ENCODE measurements around the gene SERPINB6. TPM values are rescaled to one million over a fixed set of nuclear protein-coding genes. Genes with fewer than 3 reads are reported as not detected.
"Not testable (repeated sequence)": the region's sequence is repeated elsewhere in the genome, so short reads cannot be mapped to it uniquely, and the experiment has no call there.

Gene SERPINB6
- polyA plus RNA-seq, 6 donors from 2014 or later = 30.2 to 90.6 (median 71.2) TPM

DNA sequence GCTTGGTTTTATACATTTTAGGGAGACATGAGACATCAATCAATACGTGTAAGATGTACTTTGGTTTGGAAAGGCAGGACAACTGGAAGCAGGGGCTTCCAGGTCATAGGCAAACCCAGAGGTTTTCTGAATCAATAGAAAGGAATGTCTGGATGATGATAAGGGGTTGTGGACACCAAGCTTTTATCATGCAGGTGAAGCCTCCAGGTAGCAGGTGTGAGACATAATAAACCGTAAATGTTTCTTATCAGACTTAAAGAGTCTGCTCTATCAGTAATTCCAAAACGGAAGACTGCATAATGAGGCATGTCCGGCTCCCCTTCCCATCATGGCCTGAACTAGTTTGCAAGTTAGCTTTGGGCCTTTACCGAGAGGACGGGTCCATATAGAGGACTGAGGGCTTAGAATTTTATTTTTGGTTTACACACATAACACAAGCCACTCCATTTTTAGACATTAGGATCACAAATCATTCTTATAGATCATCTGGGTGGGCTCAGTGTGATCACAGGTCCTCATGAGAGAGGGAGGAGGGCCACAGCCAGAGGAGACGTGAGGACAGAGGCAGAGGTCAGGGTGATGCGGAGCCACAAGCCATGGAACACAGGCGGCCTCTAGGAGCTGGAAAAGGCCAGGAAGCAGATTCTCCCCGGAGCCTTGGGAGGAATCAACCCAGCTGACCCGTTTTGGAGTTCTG, 57.6 kb downstream of the SERPINB6 start:
- no peak for ATAC-seq (ENCODE audit: low read depth in 2 of 2)
- DNase-seq = no peak
- Mint-ChIP-seq H3K36me3 (no peaks in the 10 kb centered on the region), H3K4me1 (peaks cover 27 to 34% (median 30%) of the 10 kb centered on the region in 3 donors), H3K4me3 (no peak overlapping the region), H3K9me3 (no peaks in the 10 kb centered on the region), H3K27ac (peak overlapping the region in 1 of 6 donors; percentile 66), H3K27me3 (no peaks in the 10 kb centered on the region)

GRCh38 chr6:2911171-2911570, 60.2 kb downstream of the SERPINB6 start:
- Mint-ChIP-seq H3K36me3 (no peaks in the 10 kb centered on the region), H3K4me3 (peak overlapping the region; percentile 22 to 82 (median 58)), H3K4me1 (peaks cover 36 to 48% (median 45%) of the 10 kb centered on the region in 3 donors), H3K27ac (peak overlapping the region; percentile 49 to 96 (median 94)), H3K27me3 (no peaks in the 10 kb centered on the region), H3K9me3 (no peaks in the 10 kb centered on the region)
- ATAC-seq (ENCODE audit: low read depth in 2 of 2) (peak; percentile 92 to 95), DNase-seq (peak; percentile 76)

- ATAC-seq (ENCODE audit: low read depth in 2 of 2) = no peak
- Mint-ChIP-seq H3K4me1 (peaks cover 36 to 48% (median 47%) of the 10 kb centered on the region in 3 donors), H3K9me3 (no peaks in the 10 kb centered on the region), H3K27me3 (no peaks in the 10 kb centered on the region), H3K4me3 (peak overlapping the region in 4 of 8 donors; percentile 53 to 76 (median 63)), H3K36me3 (no peaks in the 10 kb centered on the region), H3K27ac (peak overlapping the region in 4 of 6 donors; percentile 42 to 88 (median 87))
- no peak for DNase-seq
These were observed 61.6 kb downstream of the SERPINB6 start for GRCh38 chr6:2909718-2910117.

- Mint-ChIP-seq H3K4me1 (peaks cover 36 to 51% (median 51%) of the 10 kb centered on the region in 3 donors), H3K27ac (peak overlapping the region in 4 of 6 donors; percentile 87 to 93 (median 88))
These were observed 62.2 kb downstream of the SERPINB6 start for GRCh38 chr6:2909051-2909606.

GRCh38 chr6:2908516-2908915, 62.9 kb downstream of the SERPINB6 start:
- Mint-ChIP-seq H3K4me1 (peaks cover 36 to 51% (median 51%) of the 10 kb centered on the region in 3 donors), H3K4me3 (peak overlapping the region in 3 of 8 donors; percentile 26 to 69 (median 50)), H3K27ac (peak overlapping the region in 2 of 6 donors; percentile 30 to 64)
- H3K9me3 Mint-ChIP-seq; DNase-seq; H3K36me3 Mint-ChIP-seq; H3K27me3 Mint-ChIP-seq; ATAC-seq (ENCODE audit: low read depth in 2 of 2): not testable (repeated sequence)

More at GRCh38 chr6:2909051-2909606, 62.2 kb downstream of the SERPINB6 start:
- peak overlapping the region in 6 of 8 donors; percentile 26 to 69 (median 45) for H3K4me3 Mint-ChIP-seq
- H3K27me3 Mint-ChIP-seq; H3K9me3 Mint-ChIP-seq; H3K36me3 Mint-ChIP-seq; ATAC-seq (ENCODE audit: low read depth in 2 of 2); DNase-seq: not testable (repeated sequence)

DNA sequence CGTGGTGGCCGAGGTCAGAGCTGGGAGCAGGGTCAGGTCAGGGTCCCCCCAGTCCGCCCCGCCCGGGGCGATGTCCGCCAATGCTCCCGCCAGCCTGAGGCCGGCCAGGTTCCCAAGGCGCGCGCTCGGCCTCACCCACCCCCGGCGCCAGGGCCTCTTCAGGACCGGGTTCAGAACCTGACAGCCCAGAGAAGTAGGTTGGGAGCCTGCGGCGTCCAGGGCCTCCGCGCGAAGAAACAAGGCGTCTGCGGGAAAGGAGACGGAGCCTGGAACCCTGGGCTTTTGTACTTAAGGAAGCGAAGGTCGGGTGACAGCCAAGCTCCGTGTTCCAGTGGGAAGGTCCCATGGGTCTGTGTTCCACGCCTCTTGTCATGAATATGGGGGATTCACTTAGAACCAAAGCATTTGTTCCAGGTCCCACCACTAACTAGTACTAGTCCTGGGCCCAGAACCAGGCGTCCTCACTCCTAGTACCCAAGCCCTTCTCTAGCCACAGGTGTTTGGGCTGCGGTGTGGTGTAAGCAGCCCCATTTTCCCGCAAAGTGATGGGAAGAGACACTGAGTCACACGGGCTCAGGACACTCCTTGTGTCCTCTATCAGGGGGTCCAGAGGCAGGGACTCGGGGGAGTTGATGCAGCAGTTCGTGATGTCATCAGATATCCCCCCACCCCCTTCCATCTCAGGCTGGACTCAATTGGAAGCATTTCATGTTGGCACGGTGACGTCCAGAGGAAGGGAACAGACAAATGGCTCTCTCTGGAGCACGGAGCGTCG, 67.8 kb downstream of the SERPINB6 start:
- not testable (repeated sequence) for H3K9me3 Mint-ChIP-seq, DNase-seq, H3K27me3 Mint-ChIP-seq
- H3K27ac Mint-ChIP-seq = peak overlapping the region in 3 of 6 donors; percentile 50 to 98 (median 97)
- peaks cover 49 to 62% (median 56%) of the 10 kb centered on the region in 3 donors for H3K4me1 Mint-ChIP-seq
- H3K4me3 Mint-ChIP-seq = peak overlapping the region; percentile 97 to 100 (median 100)
- H3K36me3 Mint-ChIP-seq = peaks cover 7 to 11% of the 10 kb centered on the region in 2 donors
- peak in 1 of 2 donors; percentile 42 for ATAC-seq (ENCODE audit: low read depth in 2 of 2)

DNA sequence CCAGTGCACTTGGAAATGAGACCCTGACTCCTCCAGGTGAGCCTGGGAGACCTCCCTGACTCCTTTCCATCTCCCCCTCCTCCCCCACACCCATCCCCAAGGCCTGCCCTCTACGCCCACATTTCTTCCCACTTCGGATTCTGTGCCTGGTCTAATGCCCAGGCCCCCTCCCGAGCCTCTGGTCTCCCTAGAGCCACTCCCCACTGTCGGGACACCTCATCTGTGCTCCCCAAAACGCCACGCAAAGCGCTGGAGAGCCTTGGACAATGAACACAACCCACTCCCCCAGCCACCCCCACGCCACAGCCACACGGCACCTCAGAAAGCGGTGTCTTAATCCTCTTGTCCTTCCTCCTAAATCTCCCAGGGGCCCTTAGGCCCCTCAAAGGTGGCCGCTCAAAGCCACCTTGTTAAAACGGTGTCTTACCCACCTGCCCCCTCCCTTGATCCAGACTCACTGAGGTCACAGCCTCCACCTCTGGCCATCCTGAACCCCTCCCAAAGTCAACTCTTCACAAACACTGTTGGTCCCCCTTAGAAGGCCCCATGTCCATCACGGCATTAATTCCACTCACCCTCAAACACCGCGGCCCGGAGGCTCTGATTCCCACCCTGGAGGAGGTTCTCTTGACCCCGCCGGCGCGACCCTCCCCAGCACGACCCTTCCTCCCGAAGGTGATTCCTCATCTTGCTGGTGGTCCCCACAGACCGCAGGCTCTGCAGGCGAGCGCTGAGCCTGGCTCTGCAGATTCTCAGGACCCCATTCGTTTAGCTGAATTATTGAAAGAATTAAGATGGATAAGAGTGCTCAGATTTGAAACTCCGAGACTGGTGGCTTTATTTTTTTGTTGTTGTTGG, 69.5 kb downstream of the SERPINB6 start:
- peaks cover 53 to 69% (median 63%) of the 10 kb centered on the region in 3 donors for H3K4me1 Mint-ChIP-seq
- H3K36me3 Mint-ChIP-seq = peaks cover 12 to 19% of the 10 kb centered on the region in 2 donors

GRCh38 chr6:2900821-2901644, 70.3 kb downstream of the SERPINB6 start:
- Mint-ChIP-seq H3K4me3 (peak overlapping the region; percentile 97 to 100 (median 100)), H3K4me1 (peaks cover 53 to 67% (median 66%) of the 10 kb centered on the region in 3 donors), H3K36me3 (peaks cover 17 to 22% of the 10 kb centered on the region in 2 donors), H3K27ac (peak overlapping the region; percentile 94 to 99 (median 98)), H3K9me3 (peaks cover 0 to 3% (median 0%) of the 10 kb centered on the region in 7 donors), H3K27me3 (no peaks in the 10 kb centered on the region)
- DNase-seq = no peak
- no peak for ATAC-seq (ENCODE audit: low read depth in 2 of 2)

More for the DNA sequence above, 69.5 kb downstream of the SERPINB6 start:
- not testable (repeated sequence) for DNase-seq; ATAC-seq (ENCODE audit: low read depth in 2 of 2); H3K27me3 Mint-ChIP-seq; H3K9me3 Mint-ChIP-seq
- peak overlapping the region; percentile 96 to 99 (median 98) for H3K27ac Mint-ChIP-seq
- peak overlapping the region; percentile 97 to 100 (median 100) for H3K4me3 Mint-ChIP-seq

DNA sequence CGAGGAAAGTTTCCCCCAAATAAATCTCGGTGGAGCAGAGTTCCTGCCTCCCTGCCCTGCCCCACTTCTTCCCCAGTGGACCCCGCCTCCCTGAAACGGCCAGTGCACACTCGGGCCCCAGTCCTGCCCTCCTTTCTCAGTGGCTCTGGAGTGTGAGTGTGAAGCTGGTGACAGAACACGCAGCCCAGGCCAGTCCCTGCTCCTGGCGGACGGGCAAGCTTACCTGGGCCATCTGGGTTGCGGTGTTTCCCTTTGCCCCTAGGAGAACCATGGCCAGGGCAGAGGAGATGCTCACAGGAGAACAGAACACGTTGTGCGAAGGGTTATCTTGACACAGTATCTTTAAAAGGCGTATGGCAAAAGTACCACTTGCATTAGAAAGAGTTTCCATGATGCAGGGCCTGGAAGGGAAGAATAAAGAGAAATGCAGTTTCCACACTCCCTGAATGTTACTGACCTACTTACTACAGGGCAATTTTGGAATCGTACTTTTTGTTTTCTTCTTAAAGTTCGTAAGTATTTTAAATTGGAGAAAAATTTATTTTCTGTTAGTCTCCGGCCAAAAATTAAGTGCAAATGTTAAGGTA, 71.1 kb downstream of the SERPINB6 start:
- Mint-ChIP-seq H3K27ac (peak overlapping the region in 5 of 6 donors; percentile 89 to 98 (median 98)), H3K27me3 (no peaks in the 10 kb centered on the region), H3K36me3 (peaks cover 21 to 24% of the 10 kb centered on the region in 2 donors), H3K4me1 (peaks cover 55 to 70% (median 65%) of the 10 kb centered on the region in 3 donors), H3K9me3 (peaks cover 0 to 3% (median 0%) of the 10 kb centered on the region in 7 donors), H3K4me3 (peak overlapping the region; percentile 97 to 100 (median 100))
- DNase-seq = no peak
- no peak for ATAC-seq (ENCODE audit: low read depth in 2 of 2)

GRCh38 chr6:2899596-2899995, 71.8 kb downstream of the SERPINB6 start:
- Mint-ChIP-seq H3K4me1 (peaks cover 55 to 71% (median 65%) of the 10 kb centered on the region in 3 donors), H3K27ac (peak overlapping the region; percentile 89 to 99 (median 96)), H3K27me3 (no peaks in the 10 kb centered on the region), H3K9me3 (peaks cover 0 to 3% (median 0%) of the 10 kb centered on the region in 7 donors), H3K4me3 (peak overlapping the region; percentile 42 to 100 (median 100)), H3K36me3 (peaks cover 26 to 29% of the 10 kb centered on the region in 2 donors)
- DNase-seq (no peak), ATAC-seq (ENCODE audit: low read depth in 2 of 2) (no peak)

Measured in naive B cell (primary cell).